HG02642 (cell line): ENCODE data around the gene GANAB.
"Not testable (repeated sequence)": the region's sequence is repeated elsewhere in the genome, so short reads cannot be mapped to it uniquely, and the experiment has no call there.

Source experiments
- ATAC-seq: cut with Tn5 transposase; IDR thresholded peaks from one replicate; pipeline ENCODE4 v1.9.1; 2021; ENCODE audit warnings: mild to moderate bottlenecking; ENCODE audit not compliant: unreplicated experiment, poor library complexity

Gene GANAB

GRCh38 chr11:62603072-62603408 is 43.4 kb downstream of the GANAB start:
- ATAC-seq = no peak

GRCh38 chr11:62602141-62603071 is 44.0 kb downstream of the GANAB start:
- ATAC-seq = no peak

GRCh38 chr11:62601372-62602140 is 44.9 kb downstream of the GANAB start, which contains the start of gene MTA2:
MTA2 (minus strand) TSS chr11:62601865; CDS start chr11:62601450, 415 bp downstream.
- peak; percentile 78 for ATAC-seq

- no peak for ATAC-seq
Observed at GRCh38 chr11:62601122-62601371, 45.4 kb downstream of the GANAB start.

- ATAC-seq = no peak
Observed at GRCh38 chr11:62600367-62601121, 45.9 kb downstream of the GANAB start.

GRCh38 chr11:62599901-62600300 is 46.5 kb downstream of the GANAB start:
- no peak for ATAC-seq

GRCh38 chr11:62599069-62599696 is 47.2 kb downstream of the GANAB start:
- ATAC-seq = peak; percentile 50

- no peak for ATAC-seq
Observed at GRCh38 chr11:62595124-62595523, 51.3 kb downstream of the GANAB start.

GRCh38 chr11:62593434-62594044 is 52.9 kb downstream of the GANAB start:
- no peak for ATAC-seq

- no peak for ATAC-seq
Observed at GRCh38 chr11:62592989-62593421, 53.4 kb downstream of the GANAB start.

GRCh38 chr11:62592146-62592815 is 54.1 kb downstream of the GANAB start:
- ATAC-seq = peak; percentile 2

GRCh38 chr11:62591448-62592145 is 54.8 kb downstream of the GANAB start, which contains the start of gene TUT1:
TUT1 (minus strand) TSS chr11:62591523; CDS start chr11:62591485, 38 bp downstream.
- peak; percentile 89 for ATAC-seq

GRCh38 chr11:62588966-62589637 is 57.3 kb downstream of the GANAB start:
- no peak for ATAC-seq

- not testable (repeated sequence) for ATAC-seq
Observed at GRCh38 chr11:62585356-62585755, 61.1 kb downstream of the GANAB start.

- not testable (repeated sequence) for ATAC-seq
Observed at GRCh38 chr11:62581735-62582134, 64.7 kb downstream of the GANAB start.

- ATAC-seq = no peak
Observed at GRCh38 chr11:62580959-62581715, 65.3 kb downstream of the GANAB start.

- no peak for ATAC-seq
Observed at GRCh38 chr11:62579252-62579651, 67.2 kb downstream of the GANAB start.
